DND-41 (cell line): ENCODE results near the gene TOE1.
A peak's percentile ranks its signal among the peaks of the same experiment; 100 is the strongest.

Experiments used
- ATAC-seq: fragments of 200-7000 bp; cut with Tn5 transposase; 3 replicates; pipeline ENCODE4 v1.9.1; 2021; ENCODE audit warnings: low read depth; ENCODE audit not compliant: insufficient read depth
- DNase-seq: peaks from one replicate; pipeline ENCODE4 v3.0.0-alpha.2; 2020
- H2AFZ ChIP-seq: 2 replicates; pipeline ENCODE4 v1.6.0; 2012; ENCODE audit warnings: low read depth, low read length
- H3K27ac ChIP-seq: 2 replicates; pipeline ENCODE4 v1.5.1; 2012; ENCODE audit warnings: low read length, inconsistent platforms
- H3K27me3 ChIP-seq: fragments of 200-600 bp; sonication (generic); 2 replicates; pipeline ENCODE4 v1.6.0; 2012; ENCODE audit warnings: low read length, mild to moderate bottlenecking, inconsistent platforms; ENCODE audit not compliant: insufficient read depth, poor library complexity
- H3K36me3 ChIP-seq: 2 replicates; pipeline ENCODE4 v1.5.1; 2012; ENCODE audit warnings: low read length, inconsistent platforms; ENCODE audit not compliant: insufficient read depth
- H3K4me1 ChIP-seq: 2 replicates; pipeline ENCODE4 v1.5.1; 2012; ENCODE audit warnings: mild to moderate bottlenecking, low read length; ENCODE audit not compliant: insufficient read depth
- H3K4me2 ChIP-seq: 2 replicates; pipeline ENCODE4 v1.6.0; 2012; ENCODE audit warnings: mild to moderate bottlenecking, moderate library complexity, low read length, inconsistent platforms; ENCODE audit not compliant: insufficient read depth
- H3K4me3 ChIP-seq, 2 experiments: fragments of 200-600 bp in 1 of 2; shearing (Covaris generic) in 1 of 2; 2 replicates each; pipeline ENCODE4 v1.5.1; 2012 to 2016; ENCODE audit warnings: inconsistent platforms in 2 of 2, low read length in 2 of 2, mild to moderate bottlenecking in 2 of 2, low read depth in 1 of 2, moderate library complexity in 1 of 2
- H3K79me2 ChIP-seq: 2 replicates; pipeline ENCODE4 v1.6.0; 2012; ENCODE audit warnings: low read length, inconsistent platforms; ENCODE audit not compliant: insufficient read depth
- H3K9ac ChIP-seq: 2 replicates; pipeline ENCODE4 v1.6.0; 2012; ENCODE audit warnings: low read depth, mild to moderate bottlenecking, inconsistent platforms, low read length, moderate library complexity
- H3K9me3 ChIP-seq: 2 replicates; pipeline ENCODE4 v1.5.1; 2012; ENCODE audit warnings: low read length, moderate library complexity, mild to moderate bottlenecking, inconsistent platforms; ENCODE audit not compliant: insufficient read depth, severe bottlenecking
- H4K20me1 ChIP-seq: 2 replicates; pipeline ENCODE4 v1.6.0; 2012; ENCODE audit warnings: low read length; ENCODE audit not compliant: insufficient read depth
- CTCF ChIP-seq: IDR thresholded peaks from 2 replicates; pipeline ENCODE4 v1.5.1; 2012; ENCODE audit warnings: borderline replicate concordance, low read length, moderate library complexity, mild to moderate bottlenecking; ENCODE audit not compliant: poor library complexity, severe bottlenecking; ENCODE audit errors: extremely low read depth
- EZH2 ChIP-seq: IDR thresholded peaks from 3 replicates; pipeline ENCODE4 v1.6.1; 2012; ENCODE audit warnings: borderline replicate concordance, low read depth, mild to moderate bottlenecking, moderate library complexity, low read length, inconsistent platforms; ENCODE audit not compliant: severe bottlenecking

TOE1 gene

DNA sequence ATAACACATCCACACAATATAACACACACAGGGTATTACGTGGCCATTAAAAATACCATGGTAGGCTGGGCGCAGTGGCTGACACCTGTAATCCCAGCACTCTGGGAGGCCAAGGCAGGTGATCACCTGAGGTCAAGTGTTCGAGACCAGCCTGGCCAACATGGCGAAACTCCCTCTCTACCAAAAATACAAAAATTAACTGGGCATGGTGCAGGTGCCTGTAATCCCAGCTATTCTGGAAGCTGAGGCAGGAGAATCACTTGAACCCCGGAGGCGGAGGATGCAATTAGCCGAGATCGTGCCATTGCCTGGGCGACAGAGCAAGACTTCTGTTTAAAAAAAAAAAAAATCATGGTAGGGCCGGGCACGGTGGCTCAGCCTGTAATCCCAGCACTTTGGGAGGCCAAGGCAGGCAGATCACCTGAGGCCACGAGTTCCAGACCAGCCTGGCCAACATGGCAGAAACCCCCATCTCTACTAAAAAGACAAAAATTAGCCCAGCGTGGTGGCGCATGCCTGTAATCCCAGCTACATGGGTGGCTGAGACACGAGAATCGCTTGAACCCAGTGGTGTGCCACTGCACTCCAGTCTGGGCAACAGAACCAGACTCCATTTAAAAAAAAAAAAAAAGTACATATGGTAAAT, 37.3 kb upstream of the TOE1 start:
- Histone ChIP-seq H3K79me2 (peaks cover 8% of the 10 kb centered on the region), H3K27ac (peak overlapping the region; percentile 80), H3K9ac (peak overlapping the region; percentile 90), H3K4me2 (peak overlapping the region; percentile 80), H3K4me3 (peak overlapping the region; percentile 68 to 83), H3K36me3 (no peaks in the 10 kb centered on the region), H3K27me3 (no peaks in the 10 kb centered on the region), H2AFZ (peak overlapping the region; percentile 93), H4K20me1 (no peaks in the 10 kb centered on the region), H3K4me1 (peaks cover 23% of the 10 kb centered on the region), H3K9me3 (no peaks in the 10 kb centered on the region)
- DNase-seq (no peak), ATAC-seq (no peak)
- TF ChIP-seq EZH2 (no peak), CTCF (no peak)

DNA sequence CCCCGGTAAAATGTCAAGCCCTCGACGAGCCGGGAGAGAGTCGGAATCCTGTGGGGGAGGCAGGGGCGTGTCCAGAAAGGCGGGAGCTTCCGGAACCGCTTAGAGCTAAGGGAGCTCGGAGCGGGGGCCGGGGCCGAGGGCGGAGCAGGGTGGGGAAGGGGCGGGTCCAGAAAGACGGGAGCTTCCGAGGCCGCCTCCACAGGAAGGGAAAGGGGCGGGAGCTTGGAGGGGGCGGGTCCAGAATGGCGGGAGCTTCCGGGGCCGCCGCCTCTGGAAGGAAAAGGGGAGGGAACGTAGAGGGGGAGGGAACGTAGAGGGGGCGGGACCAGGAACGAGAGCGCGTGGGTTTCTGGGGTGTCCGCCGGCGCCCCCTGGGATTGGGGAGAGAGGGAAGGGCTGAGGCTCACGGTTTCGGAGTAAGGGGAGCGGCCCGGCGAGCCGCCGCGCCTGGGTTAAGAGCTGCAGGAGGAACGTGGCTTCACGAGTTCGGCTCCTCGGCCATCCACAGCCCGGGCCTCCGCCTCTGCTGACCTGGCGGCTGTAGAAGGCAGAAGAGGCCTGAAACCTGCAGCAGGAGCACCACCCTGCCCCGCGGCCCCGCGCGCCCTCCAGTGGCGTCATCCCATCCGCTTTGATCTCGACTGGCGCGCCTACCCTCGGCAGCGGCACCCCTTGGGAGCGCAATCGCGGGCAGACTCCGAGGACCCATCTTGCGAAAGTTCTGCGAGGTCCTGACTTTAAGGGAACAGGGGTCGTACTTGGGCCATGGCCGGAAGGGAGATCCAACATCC, 36.3 kb upstream of the TOE1 start:
- TF ChIP-seq EZH2 (no peak), CTCF (peak; percentile 82)
- DNase-seq (peak; percentile 99), ATAC-seq (peak; percentile 88)
- Histone ChIP-seq H3K36me3 (no peaks in the 10 kb centered on the region), H3K9me3 (no peaks in the 10 kb centered on the region), H3K4me3 (peak overlapping the region; percentile 68 to 83), H3K9ac (peak overlapping the region; percentile 90), H4K20me1 (no peaks in the 10 kb centered on the region), H3K79me2 (peaks cover 8% of the 10 kb centered on the region), H3K4me2 (peak overlapping the region; percentile 80), H2AFZ (peak overlapping the region; percentile 97), H3K4me1 (peaks cover 23% of the 10 kb centered on the region), H3K27me3 (no peaks in the 10 kb centered on the region), H3K27ac (peak overlapping the region; percentile 89)

DNA sequence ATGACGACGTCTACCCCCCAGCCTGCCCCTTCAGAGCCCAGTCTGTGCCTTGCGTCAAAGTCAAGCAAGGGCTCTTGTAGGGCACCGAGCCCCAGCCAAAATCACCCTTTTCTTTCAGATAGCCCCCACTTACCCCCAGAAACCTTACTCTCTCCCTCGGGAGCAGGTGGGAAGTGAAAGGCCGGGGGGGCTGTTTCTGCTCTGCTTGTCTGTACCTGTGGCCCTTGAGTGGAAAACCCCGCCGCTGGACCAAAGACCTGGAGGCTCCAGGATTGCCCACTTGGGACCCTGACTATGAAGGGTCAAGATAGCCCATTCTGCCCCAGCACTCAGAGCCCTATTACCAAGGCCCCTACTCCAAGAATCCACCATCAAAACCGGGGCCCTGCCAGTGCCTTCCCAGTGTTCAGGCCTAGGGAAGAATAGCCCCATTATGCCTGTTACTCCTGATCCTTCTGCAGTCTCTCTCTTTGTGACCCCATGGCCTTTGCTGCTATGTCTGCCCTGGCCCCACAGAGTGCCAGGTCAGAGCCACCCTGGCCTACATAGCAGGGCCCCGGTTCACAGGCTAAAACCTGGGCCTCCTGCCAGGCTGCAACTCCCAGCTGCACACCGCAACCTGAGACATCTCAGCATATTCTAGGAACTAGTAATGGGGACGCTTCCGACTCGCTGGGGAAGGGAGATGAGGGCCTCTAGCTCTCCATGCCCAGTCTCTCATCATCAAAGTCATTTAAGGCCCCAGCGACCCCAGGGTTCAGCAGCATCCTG, 35.5 kb upstream of the TOE1 start:
- peaks cover 8% of the 10 kb centered on the region for H3K79me2 ChIP-seq
- peak overlapping the region; percentile 24 to 70 for H3K4me3 ChIP-seq
- peak overlapping the region; percentile 82 for H3K9ac ChIP-seq
- no peaks in the 10 kb centered on the region for H3K9me3 ChIP-seq
- no peak for TF ChIP-seq EZH2
- no peak for TF ChIP-seq CTCF
- no peaks in the 10 kb centered on the region for H4K20me1 ChIP-seq
- DNase-seq, result peak; percentile 29
- H2AFZ ChIP-seq, result peak overlapping the region; percentile 97
- H3K4me1 ChIP-seq, result peaks cover 23% of the 10 kb centered on the region
- peak overlapping the region; percentile 73 for H3K4me2 ChIP-seq
- ATAC-seq, result no peak
- H3K27me3 ChIP-seq, result no peaks in the 10 kb centered on the region
- peak overlapping the region; percentile 89 for H3K27ac ChIP-seq
- no peaks in the 10 kb centered on the region for H3K36me3 ChIP-seq
